HepG2 (cell line): ENCODE data around the gene ZMPSTE24. TPM values are rescaled to one million over a fixed set of nuclear protein-coding genes. Genes with fewer than 3 reads are reported as not detected.
A peak's percentile ranks its signal among the peaks of the same experiment; 100 is the strongest.

ENCODE experiments used
- ATAC-seq: fragments of 200-7000 bp; cut with Tn5 transposase; 3 replicates; pipeline ENCODE4 v1.9.1; 2020; ENCODE audit warnings: mild to moderate bottlenecking, moderate library complexity
- BruUV-seq: library from RNA; stranded (reverse); fragments of 400-500 nt; replicated peaks from 2 replicates; lab custom pipeline; 2021; lab: Mats Ljungman, UMichigan
- CTCF ChIA-PET: fragments of 300-600 bp; formaldehyde crosslinking; extraction: SDS; loops from one replicate; lab custom pipeline; 2021; ENCODE audit warnings: low total read pairs, inconsistent platforms, low intra/inter-chr PET ratio; lab: Yijun Ruan, JAX
- POLR2A ChIA-PET: fragments of 350-600 bp; sonication (Branson Sonifier 250); formaldehyde crosslinking; loops from one replicate; lab custom pipeline; 2020; ENCODE audit warnings: antibody characterized with exemption, inconsistent platforms; lab: Yijun Ruan, JAX
- DNase-seq: peaks from one replicate; pipeline ENCODE4 v3.0.0-alpha.2; 2015; ENCODE audit warnings: low spot score
- FAIRE-seq: peaks from 3 replicates; lab custom pipeline; 2011; peaks lifted over from hg19 to GRCh38; lab: Jason Lieb, UNC
- H2AFZ ChIP-seq: one replicate; pipeline ENCODE4 v1.6.1; 2011; ENCODE audit warnings: low read length, inconsistent platforms
- H3K27ac ChIP-seq: fragments of 300-600 bp; 3 replicates; pipeline ENCODE4 v1.8.0; 2011; ENCODE audit warnings: mixed run types, mild to moderate bottlenecking, mixed read lengths, low read length, inconsistent platforms; ENCODE audit not compliant: insufficient read depth; ENCODE audit errors: extremely low read length
- H3K27me3 ChIP-seq, 2 experiments: fragments of 200-600 bp in 1 of 2; 2 replicates in 1 of 2; 3 replicates in 1 of 2; pipeline versions ENCODE4 v1.6.0 to v1.8.0; 2011; ENCODE audit warnings: low read length in 2 of 2, mild to moderate bottlenecking in 2 of 2, moderate library complexity in 2 of 2, inconsistent platforms in 1 of 2; ENCODE audit not compliant: insufficient read depth in 2 of 2, control insufficient read depth in 1 of 2
- H3K36me3 ChIP-seq, 2 experiments: fragments of 200-600 bp in 1 of 2; replicated peaks in 1 of 2; 2 replicates in 1 of 2; 3 replicates in 1 of 2; pipeline versions ENCODE4 v1.5.1 to v1.8.0; 2011; ENCODE audit warnings: low read length in 2 of 2, inconsistent platforms in 1 of 2; ENCODE audit not compliant: insufficient read depth in 2 of 2, control insufficient read depth in 1 of 2
- H3K4me1 ChIP-seq: 2 replicates; pipeline ENCODE4 v1.5.1; 2012; ENCODE audit warnings: low read length, inconsistent platforms; ENCODE audit not compliant: insufficient read depth
- H3K4me2 ChIP-seq: 2 replicates; pipeline ENCODE4 v1.6.0; 2011; ENCODE audit warnings: low read depth, low read length, inconsistent platforms
- H3K4me3 ChIP-seq, 3 experiments: fragments of 200-600 bp in 1 of 3; sonication (generic), shearing (Covaris generic) in 1 of 3; replicated peaks in 1 of 3; 2 replicates each; pipeline ENCODE4 v1.5.1; 2011 to 2016; ENCODE audit warnings: low read length in 3 of 3, inconsistent platforms in 2 of 3, low read depth in 2 of 3, mild to moderate bottlenecking in 2 of 3, control low read depth in 1 of 3, mixed read lengths in 1 of 3; ENCODE audit not compliant: insufficient read depth in 1 of 3
- H3K79me2 ChIP-seq: one replicate; pipeline ENCODE4 v1.6.1; 2011; ENCODE audit warnings: low read length, inconsistent platforms; ENCODE audit not compliant: insufficient read depth
- H3K9ac ChIP-seq: 2 replicates; pipeline ENCODE4 v1.6.0; 2011; ENCODE audit warnings: mild to moderate bottlenecking, low read depth, low read length, inconsistent platforms; ENCODE audit not compliant: insufficient read depth
- H3K9me3 ChIP-seq: 2 replicates; pipeline ENCODE4 v1.5.1; 2012; ENCODE audit warnings: mild to moderate bottlenecking, low read length
- H4K20me1 ChIP-seq: 2 replicates; pipeline ENCODE4 v1.6.0; 2011; ENCODE audit warnings: inconsistent platforms, mild to moderate bottlenecking, low read length, moderate library complexity; ENCODE audit not compliant: insufficient read depth
- HMG20B ChIP-seq: conservative IDR thresholded peaks from 2 replicates; pipeline ENCODE4 v1.6.1; 2016; ENCODE audit warnings: missing genetic modification reagents, missing compliant biosample characterization
- MEIS1 ChIP-seq: sonication (generic); formaldehyde crosslinking; IDR thresholded peaks from 2 replicates; pipeline ENCODE4 v1.9.0; 2021; ENCODE audit warnings: mild to moderate bottlenecking, missing genetic modification reagents, moderate library complexity, borderline replicate concordance
- MTA1 ChIP-seq: sonication (generic); formaldehyde crosslinking; IDR thresholded peaks from 2 replicates; pipeline ENCODE4 v1.4.0; 2020; ENCODE audit warnings: missing genetic modification reagents, mild to moderate bottlenecking, borderline replicate concordance
- NR2F1 ChIP-seq, 2 experiments: fragments of 450-650 bp in 1 of 2; formaldehyde crosslinking in 1 of 2; IDR thresholded peaks; 2 replicates each; pipeline versions ENCODE4 v1.5.0 to v1.6.1; 2016 to 2020; ENCODE audit warnings: mild to moderate bottlenecking in 1 of 2, missing compliant biosample characterization in 1 of 2, missing genetic modification reagents in 1 of 2, moderate library complexity in 1 of 2
- ZKSCAN5 ChIP-seq: sonication (generic); formaldehyde crosslinking; IDR thresholded peaks from 2 replicates; pipeline ENCODE4 v1.5.1; 2020; ENCODE audit warnings: mild to moderate bottlenecking, missing genetic modification reagents
- ZNF44 ChIP-seq: sonication (generic); formaldehyde crosslinking; IDR thresholded peaks from 2 replicates; pipeline ENCODE4 v1.5.1; 2020; ENCODE audit warnings: mild to moderate bottlenecking, missing genetic modification reagents
- ZNF543 ChIP-seq: sonication (generic); formaldehyde crosslinking; IDR thresholded peaks from 2 replicates; pipeline ENCODE4 v1.4.0; 2020; ENCODE audit warnings: mild to moderate bottlenecking, missing genetic modification reagents
- WGBS: methylation state at CpG from one replicate; pipeline ENCODE4 v1.1.6; 2017; ENCODE audit warnings: low lambda C conversion rate; 5-methylcytosine and 5-hydroxymethylcytosine counted together
- in situ Hi-C: cut with HindIII; loops from 2 replicates; pipeline ENCODE4 v1.10.0; 2017; ENCODE audit warnings: low pct_unique_long_range_greater_than_20kb; ENCODE audit not compliant: extremely low pct_ligation_motif_present
- intact Hi-C: fragments of 100-400 bp; cut with micrococcal nuclease; formaldehyde crosslinking; loops from one replicate; pipeline ENCODE4 v1.10.0; 2022; ENCODE audit not compliant: unreplicated experiment
- polyA plus RNA-seq, 8 experiments: library from polyadenylated mRNA; depleted of rRNA in 3 of 8; stranded (reverse) in 7 of 8; unstranded in 1 of 8; fragments of >200 nt; fragmentation: Illumina TruSeq in 4 of 8; extraction: Trizol in 4 of 8; gene quantifications; 2 replicates each; pipeline versions ENCODE4 v1.2.1 to v1.2.3, GENCODE V29; 2011 to 2016; ENCODE audit warnings: low read depth in 4 of 8, missing spikeins in 1 of 8, mixed read lengths in 1 of 8; ENCODE audit not compliant: insufficient read depth in 1 of 8
- total RNA-seq, 5 experiments: library from RNA; depleted of rRNA; stranded (reverse); fragments of >200 nt; fragmentation: Illumina TruSeq; extraction: Trizol; gene quantifications; 2 replicates each; pipeline ENCODE4 v1.2.3, GENCODE V29; 2016; ENCODE audit warnings: low read depth in 1 of 5
- TF ChIP-seq, protein P1 (sequence below): sonication (generic); formaldehyde crosslinking; IDR thresholded peaks from 2 replicates; pipeline ENCODE4 v1.4.0; 2020; ENCODE audit warnings: missing genetic modification reagents, borderline replicate concordance
- TF ChIP-seq, protein P2 (sequence below): sonication (generic); formaldehyde crosslinking; IDR thresholded peaks from 2 replicates; pipeline ENCODE4 v1.4.0; 2020; ENCODE audit warnings: missing genetic modification reagents

Gene ZMPSTE24
- total and polyA plus RNA-seq, 2 of the 13 experiments (the other 11 are each of a cell fraction or from before 2014, with no cell fraction given), result 13.6 to 60.2 TPM

DNA sequence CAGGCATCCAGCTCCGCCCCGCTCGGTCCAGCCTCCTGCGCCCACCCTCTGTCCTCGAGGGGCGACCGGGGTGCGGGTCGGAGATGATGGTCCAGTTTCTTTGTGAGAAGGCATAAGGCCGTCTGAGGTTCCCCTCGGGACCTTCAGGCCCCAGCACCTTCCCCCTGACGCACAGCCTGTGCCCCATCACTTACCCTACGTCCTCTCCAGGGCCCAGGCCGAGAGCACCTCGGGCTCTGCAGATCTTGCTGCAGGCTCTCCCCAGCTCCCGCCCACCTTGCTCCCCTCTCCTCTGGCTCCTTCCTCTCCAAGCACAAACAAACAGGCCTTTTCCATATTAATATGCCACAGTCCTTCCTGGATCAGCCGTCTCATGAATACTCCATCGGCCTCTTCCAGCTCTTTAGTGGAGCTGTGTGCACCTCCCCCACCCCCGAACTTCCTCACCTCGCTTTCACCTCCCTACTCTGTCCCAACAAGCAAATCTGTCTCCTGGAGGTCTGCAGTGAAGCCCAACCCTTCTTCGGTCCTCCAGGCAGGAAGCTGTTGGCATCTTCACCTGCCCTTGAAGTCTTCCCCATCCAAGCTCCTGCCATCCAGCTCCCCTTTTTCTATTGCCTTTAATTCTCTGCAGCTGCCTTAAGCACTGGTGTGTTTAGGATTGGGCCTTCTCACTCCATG, 59.5 kb downstream of the ZMPSTE24 start:
- 13% methylated on average over 12 of the region's 21 CpGs for whole genome bisulfite sequencing
- peak overlapping the region; percentile 25; the same call in 1 of the 2 replicates for H3K9ac ChIP-seq
- FAIRE-seq (no peak), DNase-seq (no peak), ATAC-seq (peak; percentile 1; the same call in 1 of the 3 replicates)
- no peaks in the 10 kb centered on the region for H3K36me3 ChIP-seq
- no peaks in the 10 kb centered on the region for H4K20me1 ChIP-seq
- CTCF ChIA-PET, result no interaction called here
- no peak overlapping the region for H2AFZ ChIP-seq
- no peaks in the 10 kb centered on the region for H3K9me3 ChIP-seq
- peak overlapping the region; percentile 81 to 93 (median 89); a peak in 5 of 6 replicates for H3K4me3 ChIP-seq
- in situ Hi-C loops (no loop called here), intact Hi-C loops (loop anchor here (10.0 kb wide), 1 partner anchor 63 kb away; the partner anchor contains the start of gene ZMPSTE24)
- H3K4me1 ChIP-seq, result peaks cover 42% of the 10 kb centered on the region
- TF ChIP-seq HMG20B (CRISPR knock-in tag), result no peak
- TF ChIP-seq, protein P1, sequence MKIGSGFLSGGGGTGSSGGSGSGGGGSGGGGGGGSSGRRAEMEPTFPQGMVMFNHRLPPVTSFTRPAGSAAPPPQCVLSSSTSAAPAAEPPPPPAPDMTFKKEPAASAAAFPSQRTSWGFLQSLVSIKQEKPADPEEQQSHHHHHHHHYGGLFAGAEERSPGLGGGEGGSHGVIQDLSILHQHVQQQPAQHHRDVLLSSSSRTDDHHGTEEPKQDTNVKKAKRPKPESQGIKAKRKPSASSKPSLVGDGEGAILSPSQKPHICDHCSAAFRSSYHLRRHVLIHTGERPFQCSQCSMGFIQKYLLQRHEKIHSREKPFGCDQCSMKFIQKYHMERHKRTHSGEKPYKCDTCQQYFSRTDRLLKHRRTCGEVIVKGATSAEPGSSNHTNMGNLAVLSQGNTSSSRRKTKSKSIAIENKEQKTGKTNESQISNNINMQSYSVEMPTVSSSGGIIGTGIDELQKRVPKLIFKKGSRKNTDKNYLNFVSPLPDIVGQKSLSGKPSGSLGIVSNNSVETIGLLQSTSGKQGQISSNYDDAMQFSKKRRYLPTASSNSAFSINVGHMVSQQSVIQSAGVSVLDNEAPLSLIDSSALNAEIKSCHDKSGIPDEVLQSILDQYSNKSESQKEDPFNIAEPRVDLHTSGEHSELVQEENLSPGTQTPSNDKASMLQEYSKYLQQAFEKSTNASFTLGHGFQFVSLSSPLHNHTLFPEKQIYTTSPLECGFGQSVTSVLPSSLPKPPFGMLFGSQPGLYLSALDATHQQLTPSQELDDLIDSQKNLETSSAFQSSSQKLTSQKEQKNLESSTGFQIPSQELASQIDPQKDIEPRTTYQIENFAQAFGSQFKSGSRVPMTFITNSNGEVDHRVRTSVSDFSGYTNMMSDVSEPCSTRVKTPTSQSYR (CRISPR knock-in tag), result 0 out of 2 replicates have a peak, but pooled peaks have one; percentile 6
- 0 out of 2 replicates have a peak, but pooled peaks have one; percentile 43 for TF ChIP-seq ZNF543 (CRISPR knock-in tag)
- TF ChIP-seq MEIS1 (CRISPR knock-in tag), result no peak
- 0 out of 2 replicates have a peak, but pooled peaks have one; percentile 40 for TF ChIP-seq ZKSCAN5 (CRISPR knock-in tag)
- no peak for TF ChIP-seq MTA1
- TF ChIP-seq ZNF44 (CRISPR knock-in tag), result no peak
- TF ChIP-seq NR2F1 (CRISPR knock-in tag; IDR thresholded peaks at IDR 0.05), result no peak
- TF ChIP-seq, protein P2, sequence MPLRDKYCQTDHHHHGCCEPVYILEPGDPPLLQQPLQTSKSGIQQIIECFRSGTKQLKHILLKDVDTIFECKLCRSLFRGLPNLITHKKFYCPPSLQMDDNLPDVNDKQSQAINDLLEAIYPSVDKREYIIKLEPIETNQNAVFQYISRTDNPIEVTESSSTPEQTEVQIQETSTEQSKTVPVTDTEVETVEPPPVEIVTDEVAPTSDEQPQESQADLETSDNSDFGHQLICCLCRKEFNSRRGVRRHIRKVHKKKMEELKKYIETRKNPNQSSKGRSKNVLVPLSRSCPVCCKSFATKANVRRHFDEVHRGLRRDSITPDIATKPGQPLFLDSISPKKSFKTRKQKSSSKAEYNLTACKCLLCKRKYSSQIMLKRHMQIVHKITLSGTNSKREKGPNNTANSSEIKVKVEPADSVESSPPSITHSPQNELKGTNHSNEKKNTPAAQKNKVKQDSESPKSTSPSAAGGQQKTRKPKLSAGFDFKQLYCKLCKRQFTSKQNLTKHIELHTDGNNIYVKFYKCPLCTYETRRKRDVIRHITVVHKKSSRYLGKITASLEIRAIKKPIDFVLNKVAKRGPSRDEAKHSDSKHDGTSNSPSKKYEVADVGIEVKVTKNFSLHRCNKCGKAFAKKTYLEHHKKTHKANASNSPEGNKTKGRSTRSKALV (CRISPR knock-in tag), result 0 out of 2 replicates have a peak, but pooled peaks have one; percentile 2
- POLR2A ChIA-PET, result interaction anchor here (1.2 to 4.6 kb wide), 8 partner anchors 21 to 104 kb away, joined by 3 to 23 read pairs (median 4); partner anchors contain the start of genes SMAP2, TMCO2 and ZMPSTE24
- H3K4me2 ChIP-seq, result peak overlapping the region; percentile 96
- no peak overlapping the region for H3K27ac ChIP-seq
- no peaks in the 10 kb centered on the region for H3K79me2 ChIP-seq
- TSS peak; percentile 62 for BruUV-seq
- H3K27me3 ChIP-seq, result peaks cover 0 to 11% of the 10 kb centered on the region in 2 experiments; a peak in 1 of 5 replicates
